HG03439 (cell line): ENCODE data around the gene TJP3.
A peak's percentile ranks its signal among the peaks of the same experiment; 100 is the strongest.
"Not testable (repeated sequence)": the region's sequence is repeated elsewhere in the genome, so short reads cannot be mapped to it uniquely, and the experiment has no call there.

Experiments used
- ATAC-seq: cut with Tn5 transposase; IDR thresholded peaks from one replicate; pipeline ENCODE4 v1.9.1; 2021; ENCODE audit warnings: mild to moderate bottlenecking, moderate library complexity; ENCODE audit not compliant: unreplicated experiment

The TJP3 gene, protein sequence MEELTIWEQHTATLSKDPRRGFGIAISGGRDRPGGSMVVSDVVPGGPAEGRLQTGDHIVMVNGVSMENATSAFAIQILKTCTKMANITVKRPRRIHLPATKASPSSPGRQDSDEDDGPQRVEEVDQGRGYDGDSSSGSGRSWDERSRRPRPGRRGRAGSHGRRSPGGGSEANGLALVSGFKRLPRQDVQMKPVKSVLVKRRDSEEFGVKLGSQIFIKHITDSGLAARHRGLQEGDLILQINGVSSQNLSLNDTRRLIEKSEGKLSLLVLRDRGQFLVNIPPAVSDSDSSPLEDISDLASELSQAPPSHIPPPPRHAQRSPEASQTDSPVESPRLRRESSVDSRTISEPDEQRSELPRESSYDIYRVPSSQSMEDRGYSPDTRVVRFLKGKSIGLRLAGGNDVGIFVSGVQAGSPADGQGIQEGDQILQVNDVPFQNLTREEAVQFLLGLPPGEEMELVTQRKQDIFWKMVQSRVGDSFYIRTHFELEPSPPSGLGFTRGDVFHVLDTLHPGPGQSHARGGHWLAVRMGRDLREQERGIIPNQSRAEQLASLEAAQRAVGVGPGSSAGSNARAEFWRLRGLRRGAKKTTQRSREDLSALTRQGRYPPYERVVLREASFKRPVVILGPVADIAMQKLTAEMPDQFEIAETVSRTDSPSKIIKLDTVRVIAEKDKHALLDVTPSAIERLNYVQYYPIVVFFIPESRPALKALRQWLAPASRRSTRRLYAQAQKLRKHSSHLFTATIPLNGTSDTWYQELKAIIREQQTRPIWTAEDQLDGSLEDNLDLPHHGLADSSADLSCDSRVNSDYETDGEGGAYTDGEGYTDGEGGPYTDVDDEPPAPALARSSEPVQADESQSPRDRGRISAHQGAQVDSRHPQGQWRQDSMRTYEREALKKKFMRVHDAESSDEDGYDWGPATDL

DNA sequence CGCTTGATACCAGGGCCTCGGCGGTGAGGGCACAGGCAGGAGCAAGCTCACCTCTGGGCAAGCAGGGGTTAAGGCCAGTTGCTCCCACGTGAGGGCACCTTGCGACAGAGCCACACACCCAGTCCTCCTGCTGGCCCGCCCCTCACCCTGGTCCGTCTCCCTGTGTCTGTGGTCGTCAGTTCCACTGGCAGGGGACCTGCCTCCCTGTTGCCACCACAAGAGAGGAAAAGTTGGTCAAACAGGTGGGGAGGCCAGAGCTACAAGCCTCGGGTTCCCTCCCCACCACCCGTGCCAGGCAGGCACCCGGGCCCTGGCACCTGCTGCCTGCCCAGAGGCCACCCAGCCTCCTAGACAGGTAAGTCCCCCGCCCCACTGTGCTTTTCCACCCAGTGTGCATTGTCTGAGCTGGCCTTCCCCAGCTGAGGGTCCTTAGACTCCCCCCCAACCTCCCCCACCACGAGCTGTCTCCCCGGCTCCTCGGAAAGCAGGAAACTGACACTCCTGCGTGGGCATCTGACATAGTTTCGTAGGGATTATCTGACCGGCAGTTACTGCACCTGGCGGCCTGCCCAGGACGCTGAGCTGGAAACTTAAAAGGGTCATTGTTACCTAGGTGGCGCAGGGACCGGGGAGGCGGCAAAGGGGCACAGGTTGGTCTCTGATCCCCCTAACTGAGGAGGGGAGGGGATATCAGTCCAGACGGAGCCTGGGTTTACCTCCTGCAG lies at the start of gene TJP3:
TJP3 (plus strand) TSS at position 178 of the 725 bp plus-strand sequence. CDS start 20,049 bp downstream, outside the sequence.
- no peak for ATAC-seq

DNA sequence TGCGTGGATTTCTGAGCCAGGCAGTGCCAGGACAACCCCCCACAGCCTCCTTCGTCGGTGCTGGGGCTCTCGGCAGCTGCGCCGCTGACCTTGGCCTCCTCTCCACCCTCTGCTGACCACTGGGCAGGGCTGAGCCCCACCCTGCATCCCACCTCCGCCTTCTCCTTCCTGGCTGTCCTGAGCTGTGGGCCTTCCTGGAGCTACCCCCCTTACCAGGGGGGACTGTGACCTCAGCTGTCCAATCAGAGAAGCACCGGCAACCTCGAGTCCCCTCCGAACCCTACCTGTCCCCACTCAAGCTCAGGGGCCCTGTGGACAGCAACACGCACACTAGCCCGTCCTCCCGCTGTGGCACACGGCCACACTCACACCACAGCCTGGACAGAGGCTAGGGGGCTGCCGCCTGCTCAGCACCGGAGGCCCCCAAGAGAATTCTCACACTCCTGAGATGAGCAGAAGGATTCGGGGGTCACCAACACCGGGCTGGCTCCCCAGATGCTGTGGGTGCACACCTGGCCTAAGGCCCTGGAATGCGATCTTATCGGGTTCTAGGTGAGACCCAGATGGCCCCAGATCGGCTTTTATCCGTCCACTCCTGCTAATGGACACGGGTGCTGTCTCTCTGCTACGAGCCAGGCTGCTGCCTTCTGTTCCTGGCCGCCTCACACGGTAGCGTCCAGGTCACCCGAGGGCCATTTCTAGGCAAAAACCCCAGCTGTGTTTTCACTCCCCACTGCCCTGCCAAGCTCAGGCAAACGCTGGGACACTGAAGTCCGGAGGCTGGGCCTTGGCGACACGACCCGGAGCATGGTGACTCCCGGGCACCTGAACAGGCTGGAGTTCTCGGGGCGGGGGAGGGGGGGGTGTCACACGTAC lies 49.1 kb upstream of the TJP3 start:
- no peak for ATAC-seq

DNA sequence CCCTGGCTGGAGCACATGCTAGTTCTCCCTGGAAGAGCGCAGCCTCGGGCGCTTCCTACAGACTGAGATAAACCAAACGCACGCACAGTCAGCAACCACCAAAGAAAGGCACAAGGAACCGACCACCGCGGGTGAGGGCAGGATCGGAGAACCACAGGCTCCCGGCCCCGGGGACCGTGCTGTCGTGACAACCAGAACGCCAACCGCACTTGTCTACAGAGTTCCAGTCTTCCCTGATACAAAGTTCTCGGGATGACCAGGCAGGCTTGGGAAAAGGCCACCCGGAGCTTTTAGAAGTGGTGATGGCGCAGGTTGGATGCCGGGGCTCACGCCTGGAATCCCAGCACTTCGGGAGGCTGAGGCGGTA lies 48.5 kb upstream of the TJP3 start:
- no peak for ATAC-seq

DNA sequence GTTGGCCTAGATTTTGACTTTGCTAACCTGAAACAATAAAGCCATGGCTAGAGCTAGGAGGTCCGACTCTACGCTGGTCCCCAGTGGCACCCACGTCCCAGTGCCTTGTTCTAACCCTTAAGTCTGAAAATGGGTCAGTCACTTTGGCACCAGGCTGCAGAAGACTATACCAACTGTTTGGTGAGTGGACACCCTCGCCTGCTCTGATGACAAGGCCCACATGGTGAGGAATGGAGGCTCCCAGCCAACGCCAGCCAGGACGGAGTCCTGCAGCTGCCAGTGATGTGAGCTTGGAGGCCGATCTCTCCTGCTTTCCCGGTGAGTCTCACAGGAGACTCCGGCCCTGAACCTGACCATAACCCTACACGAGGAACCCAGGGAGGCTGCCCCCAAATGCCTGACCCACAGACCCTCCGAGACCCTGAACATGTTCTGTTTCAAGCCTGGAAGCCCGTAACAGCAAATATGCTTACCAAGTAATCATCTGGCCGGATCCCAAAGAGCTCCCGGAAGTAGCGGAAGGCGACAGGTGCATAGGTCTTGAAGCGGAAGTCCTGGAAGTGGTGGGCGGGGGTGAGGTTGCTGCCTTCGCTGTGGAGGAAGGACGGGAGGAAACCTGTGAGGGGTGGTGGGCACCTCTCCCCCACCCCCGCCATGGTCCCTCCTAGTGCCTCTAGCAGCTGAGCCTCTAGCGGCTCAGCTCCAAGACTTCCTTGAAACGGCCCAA lies 47.5 kb upstream of the TJP3 start:
- ATAC-seq = no peak

DNA sequence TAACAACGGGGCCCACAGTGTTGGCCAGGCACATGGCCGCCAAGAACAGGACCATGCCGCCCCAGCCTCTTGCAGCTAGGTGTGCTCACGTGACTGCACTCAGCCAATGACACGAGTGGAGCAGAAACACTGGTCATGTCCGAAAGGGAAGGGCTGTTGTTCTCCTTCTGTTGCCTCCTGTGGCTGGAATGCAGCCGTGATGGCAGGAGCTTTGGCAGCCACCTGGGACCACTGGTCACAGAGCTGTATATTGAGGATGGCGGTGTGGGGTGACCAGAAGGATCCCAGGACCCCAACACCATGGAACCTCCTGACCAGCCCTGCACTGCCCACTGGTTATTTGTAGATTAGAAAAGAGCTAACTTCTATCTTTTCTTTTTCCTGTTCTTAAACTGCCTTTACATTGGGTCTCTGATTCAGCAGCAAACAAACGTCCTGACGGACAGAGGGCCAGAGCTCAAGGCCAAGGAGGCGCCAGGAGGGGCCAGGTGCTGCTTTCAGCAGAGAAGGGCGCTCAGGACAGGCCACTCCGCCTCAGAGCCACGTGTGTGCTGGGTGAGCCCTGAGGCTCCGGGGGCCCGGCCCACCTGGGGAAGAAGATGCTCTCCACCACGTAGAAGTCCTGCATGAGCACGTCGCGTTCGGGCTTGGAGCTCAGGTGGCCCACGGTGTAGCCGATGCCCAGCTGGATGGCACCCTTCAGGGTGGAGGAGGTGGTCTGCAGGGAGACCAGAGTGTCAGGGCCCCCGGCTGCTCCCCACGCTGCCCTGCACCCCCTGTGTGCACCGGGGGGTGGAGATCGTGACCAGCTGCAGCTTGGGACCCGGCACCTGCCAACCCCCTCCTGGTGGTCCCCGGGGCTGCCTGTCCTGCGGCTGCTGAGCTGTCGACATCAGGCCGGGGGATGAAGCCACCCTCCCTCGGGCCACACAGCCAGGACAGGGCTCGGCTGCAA lies 46.6 kb upstream of the TJP3 start:
- ATAC-seq = no peak

DNA sequence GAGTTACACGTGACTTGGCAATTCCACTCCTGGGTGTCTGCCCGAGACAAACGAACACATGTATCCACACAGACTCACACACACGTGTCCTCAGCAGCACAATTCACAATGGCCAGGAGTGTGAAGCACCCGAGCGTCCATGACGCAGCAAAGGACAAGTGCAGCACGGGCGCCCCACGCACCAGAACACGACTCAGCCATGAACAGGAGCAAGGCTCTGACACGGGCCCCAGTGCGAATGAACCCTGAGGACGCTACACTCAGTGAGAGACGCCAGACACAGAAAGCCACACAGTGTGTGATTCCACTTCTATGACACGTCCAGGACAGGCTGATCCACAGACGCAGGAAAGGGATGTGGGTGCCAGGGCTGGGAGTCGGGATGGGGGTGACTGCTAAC lies 44.3 kb upstream of the TJP3 start:
- ATAC-seq = no peak

DNA sequence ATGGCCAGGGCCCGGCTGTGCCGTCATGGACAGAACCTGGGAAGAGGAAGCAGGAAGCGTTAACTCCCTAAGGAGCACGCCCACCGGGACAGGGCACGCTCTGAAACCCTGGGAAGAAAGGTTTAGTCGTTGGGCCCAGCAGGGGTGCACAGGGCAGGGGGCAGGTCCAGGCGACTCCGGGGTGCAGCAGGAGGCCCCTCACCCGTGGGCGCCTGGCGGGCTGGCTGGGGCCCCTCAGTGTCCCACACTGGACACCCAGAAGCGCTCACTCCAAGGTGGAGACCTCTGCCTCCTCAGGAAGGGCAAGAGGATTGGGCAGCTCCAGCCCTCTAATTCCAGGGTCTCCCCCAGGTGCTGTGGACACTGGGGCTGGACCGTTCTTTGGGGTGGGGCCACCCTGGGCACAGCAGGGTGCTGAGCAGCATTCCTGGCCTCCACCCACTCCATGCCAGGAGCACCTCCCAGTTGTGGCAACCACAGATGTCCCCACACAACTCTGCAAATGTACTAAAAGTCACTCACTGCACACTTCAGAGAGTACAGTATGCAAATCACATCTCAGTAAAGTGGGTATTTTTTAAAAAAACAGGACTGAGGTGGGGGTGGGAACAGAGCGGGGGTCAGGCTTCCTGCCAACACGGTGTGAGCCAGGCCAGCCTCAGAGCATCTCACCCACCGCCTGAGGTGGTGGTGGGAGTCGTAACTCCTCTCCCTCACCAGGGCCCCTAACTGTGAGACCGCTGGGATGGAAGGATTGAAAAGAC lies 43.1 kb upstream of the TJP3 start:
- ATAC-seq = no peak

DNA sequence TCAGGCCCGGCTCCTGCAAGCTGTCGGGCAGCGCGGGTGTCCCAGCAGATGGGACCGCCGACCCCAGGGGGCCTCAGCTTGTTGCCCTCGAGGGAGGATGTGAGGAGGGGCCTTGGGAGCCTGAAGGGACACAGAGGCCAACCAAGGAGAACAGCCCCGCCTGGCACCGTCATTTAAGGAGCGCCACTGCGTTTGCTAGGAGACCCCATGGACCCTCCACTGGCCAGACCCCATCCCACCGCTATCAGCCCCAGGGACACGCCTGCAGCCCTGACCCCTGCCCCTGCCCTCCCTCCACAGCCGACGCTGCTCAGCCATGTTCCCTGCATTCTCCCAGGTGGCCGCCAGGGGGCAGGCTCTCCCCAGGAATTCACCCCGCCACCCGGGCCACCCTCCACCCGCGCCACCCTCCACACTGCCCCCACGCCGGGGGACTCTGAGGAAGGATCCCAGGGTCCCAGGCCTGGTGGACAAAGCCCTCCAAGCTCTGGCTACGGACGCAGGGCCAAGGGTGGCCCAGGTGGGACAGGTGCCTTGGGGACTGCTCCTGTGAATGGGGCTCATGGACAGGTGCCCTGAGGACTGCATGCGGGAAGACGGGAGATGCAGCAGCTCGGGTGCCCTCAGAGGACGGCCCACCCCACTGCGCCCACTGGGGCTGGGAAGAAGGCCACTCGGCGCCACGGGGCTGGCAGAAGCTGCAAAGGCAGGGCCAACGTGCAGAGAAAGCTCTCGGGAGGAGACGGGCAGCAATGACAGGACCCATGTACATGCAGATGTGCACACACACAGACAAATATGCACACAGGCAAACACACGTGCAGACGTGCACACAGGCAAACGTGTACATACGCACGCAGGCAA lies 42.3 kb upstream of the TJP3 start:
- peak; percentile 48 for ATAC-seq

DNA sequence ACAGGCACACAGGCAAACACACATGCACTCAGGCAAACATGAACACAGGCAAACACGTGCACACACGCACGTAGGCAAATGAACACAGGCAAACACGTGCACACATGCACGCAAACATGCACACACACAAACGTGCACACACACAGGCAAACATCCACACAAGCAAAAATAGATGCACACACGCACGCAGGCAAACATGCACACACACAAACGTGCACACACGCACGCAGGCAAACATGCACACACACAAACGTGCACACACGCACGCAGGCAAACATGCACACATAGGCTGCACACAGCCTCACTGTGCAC lies 41.7 kb upstream of the TJP3 start:
- ATAC-seq = not testable (repeated sequence)

DNA sequence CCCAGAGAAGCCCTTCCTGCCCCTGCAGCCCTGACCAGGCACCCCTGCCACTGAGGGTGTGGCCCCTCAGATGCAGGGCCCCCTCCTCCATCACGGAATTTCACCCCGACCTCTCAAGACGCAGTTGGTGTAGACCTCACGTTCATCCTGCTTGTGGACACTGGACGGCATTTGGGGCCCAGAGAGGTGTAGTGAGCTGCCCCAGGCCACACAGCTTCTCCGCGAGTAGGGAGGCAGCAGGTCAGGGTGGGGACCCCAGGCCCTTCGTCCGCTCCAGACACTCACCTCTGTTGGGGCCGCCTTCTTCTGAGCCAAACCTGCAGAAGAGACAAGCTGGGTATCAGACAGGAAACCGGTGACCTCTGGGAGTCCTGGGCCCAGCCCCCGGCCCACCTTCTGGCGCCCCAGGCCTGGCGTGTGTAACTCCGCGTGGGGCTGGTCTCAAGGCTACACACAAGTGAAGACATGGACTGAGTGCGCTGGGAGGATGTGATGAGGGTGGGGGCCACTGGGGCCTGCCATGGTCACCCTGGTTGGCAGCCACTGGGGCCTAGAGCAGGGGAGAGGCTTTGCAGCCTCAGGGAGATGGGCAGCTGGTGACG lies 41.0 kb upstream of the TJP3 start:
- ATAC-seq = no peak

DNA sequence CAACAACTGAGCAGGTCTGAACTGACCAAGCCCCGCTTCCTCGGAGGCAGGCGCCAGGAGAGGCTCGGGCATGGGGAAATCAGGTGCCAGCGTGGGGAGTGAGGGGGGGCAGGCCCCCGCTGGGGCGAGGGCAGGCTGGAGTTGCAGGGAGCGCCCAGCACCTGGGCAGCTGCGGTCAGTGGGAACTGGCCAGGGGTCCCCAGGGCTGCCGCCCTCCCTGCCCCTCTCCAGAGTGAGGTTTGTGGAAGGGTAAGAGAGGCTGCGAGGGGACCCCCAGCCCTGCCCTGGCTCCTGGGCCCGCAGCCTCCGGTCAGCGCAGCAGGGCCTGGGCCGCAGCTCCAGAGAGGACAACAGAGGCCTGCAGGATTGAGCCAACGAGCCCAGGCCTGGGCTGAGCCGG lies 40.4 kb upstream of the TJP3 start:
- no peak for ATAC-seq

DNA sequence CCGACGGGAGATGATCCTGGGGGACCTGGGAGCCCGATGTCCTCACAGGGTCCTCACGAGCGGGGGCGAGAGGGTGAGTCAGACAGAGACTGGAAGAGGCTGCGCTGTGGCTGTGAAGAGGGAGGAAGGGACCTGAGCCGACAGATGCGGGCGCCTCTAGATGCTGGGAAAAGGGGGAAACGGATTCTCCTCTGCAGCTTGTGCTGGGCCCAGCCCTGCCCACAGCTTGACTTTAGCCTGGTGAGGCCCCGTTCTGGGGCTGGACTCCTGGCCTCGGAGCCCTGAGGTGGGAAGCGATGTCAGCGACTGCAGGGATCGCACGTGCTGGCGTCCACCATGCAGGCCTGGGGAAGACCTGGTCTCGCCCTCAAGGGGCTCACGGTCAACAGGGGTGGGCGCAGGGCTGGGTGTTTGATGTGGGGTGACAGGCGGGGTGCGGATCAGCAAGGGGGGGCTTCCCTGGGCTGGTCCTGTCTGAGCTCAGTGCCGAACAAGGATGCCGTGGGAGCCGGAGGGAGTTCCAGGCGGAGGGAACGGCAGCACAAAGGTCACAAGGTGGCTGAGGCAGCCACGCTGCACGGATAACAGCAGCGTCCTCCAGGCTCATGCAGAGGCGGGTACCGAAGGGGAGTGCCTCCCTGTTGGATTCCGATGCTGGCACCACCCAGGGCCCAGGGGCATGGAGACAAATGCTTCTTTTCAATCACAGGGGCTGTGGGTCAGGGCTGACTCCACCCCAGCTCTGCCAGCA lies 39.7 kb upstream of the TJP3 start:
- no peak for ATAC-seq

DNA sequence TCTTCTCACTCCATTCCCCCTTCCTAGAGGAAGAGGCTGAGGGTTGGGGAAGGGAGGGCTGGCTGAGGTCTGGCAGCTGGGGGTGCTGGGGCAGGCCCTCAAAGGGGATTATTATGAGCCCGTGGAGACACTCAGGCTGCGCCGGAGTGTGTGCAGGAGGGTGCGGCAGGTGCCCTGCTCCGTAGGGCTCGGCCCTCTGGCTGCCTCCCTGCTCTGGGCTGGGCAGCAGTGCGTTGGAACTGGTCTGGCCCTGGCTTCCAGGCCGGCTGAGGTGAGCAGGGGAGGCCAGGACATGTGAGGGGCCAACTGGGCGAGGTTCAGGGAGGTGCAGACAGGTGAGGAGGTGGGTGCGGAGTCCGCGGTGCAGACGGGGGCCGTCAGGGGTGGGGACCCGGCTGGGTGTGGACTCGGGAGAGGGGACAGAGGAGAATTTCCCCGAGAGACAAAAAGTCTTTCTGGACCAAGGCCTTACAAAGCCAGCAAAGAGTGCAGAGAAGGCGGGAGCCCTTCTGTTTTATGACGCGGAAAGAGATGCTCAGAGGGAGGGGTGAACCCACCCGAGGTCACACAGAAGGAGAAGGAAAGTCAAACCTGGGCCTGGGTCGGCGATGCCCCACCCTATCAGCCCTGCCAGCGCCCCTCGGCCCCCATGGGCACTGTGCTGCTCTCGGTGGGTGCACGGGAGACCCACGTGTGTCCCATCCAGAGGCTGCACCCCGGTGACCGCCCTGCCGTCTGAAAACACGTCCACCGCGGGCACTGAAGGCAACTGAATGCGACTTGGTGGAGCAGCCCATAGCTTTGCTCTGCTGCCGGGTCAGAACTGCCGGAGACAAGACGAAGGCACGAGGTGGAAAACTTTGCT lies 38.9 kb upstream of the TJP3 start:
- no peak for ATAC-seq

DNA sequence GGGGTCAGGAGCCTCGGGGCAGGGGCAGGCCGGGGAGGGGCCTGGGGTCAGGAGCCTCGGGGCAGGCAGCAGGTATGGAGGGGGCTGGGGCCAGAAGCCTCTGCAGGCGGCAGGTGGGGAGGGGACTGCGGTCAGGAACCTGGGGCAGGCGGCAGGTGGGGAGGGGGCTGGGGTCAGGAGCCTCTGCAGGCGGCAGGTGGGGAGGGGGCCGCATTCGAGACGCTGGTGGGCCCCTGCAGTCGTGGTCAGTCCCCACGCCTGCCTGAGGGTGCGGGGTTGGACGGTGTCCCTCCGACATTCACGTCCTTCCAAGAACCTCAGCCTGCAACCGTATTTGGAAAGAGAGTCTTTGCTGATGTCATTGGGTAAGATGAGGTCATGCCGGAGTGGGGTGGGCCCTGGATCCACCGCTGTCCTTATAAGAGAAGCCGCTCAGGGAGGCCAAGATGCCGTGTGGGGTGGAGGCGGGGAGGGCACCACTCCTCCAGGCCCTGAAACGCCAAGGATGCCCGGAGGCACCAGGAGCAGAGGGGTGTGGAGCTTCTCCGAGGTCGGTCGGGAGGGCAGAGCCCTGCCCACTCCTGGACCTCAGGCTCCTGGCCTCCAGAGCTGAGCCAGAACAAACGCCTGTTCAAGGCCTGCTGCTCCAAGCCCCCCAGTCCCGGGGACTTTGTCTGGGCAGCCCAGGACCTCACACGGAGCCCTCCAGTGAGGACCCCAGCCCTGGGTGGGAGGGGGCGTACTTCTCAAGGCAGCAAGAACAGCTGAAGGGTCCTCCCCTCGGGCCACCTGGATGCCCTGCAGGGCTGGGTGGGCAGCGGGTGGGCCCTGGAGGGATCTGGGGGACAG lies 38.0 kb upstream of the TJP3 start:
- no peak for ATAC-seq
